BJ (cell line): ENCODE results near the gene METAP1. TPM values are rescaled to one million over a fixed set of nuclear protein-coding genes. Genes with fewer than 3 reads are reported as not detected.

Experiments used
- CTCF ChIA-PET: fragments of 350-600 bp; formaldehyde crosslinking; extraction: SDS; loops from one replicate; lab custom pipeline; 2021; ENCODE audit warnings: antibody characterized with exemption, inconsistent platforms; lab: Yijun Ruan, JAX
- POLR2A ChIA-PET: fragments of 300-600 bp; sonication (Branson Sonifier 250); formaldehyde crosslinking; extraction: SDS; loops from one replicate; lab custom pipeline; 2021; ENCODE audit warnings: antibody characterized with exemption; lab: Charles Lee
- DNase-seq: peaks from one replicate; pipeline ENCODE4 v3.0.0-alpha.2; 2011; ENCODE audit warnings: low read depth
- H3K27me3 ChIP-seq: 2 replicates; pipeline ENCODE4 v1.6.0; 2011; ENCODE audit warnings: low read length; ENCODE audit not compliant: control insufficient read depth, insufficient read depth
- H3K36me3 ChIP-seq: 2 replicates; pipeline ENCODE4 v1.5.1; 2011; ENCODE audit warnings: low read length; ENCODE audit not compliant: control insufficient read depth, insufficient read depth
- H3K4me3 ChIP-seq: 2 replicates; pipeline ENCODE4 v1.5.1; 2011; ENCODE audit warnings: low read depth, mild to moderate bottlenecking, control low read depth, low read length
- polyA plus RNA-seq: library from polyadenylated mRNA; depleted of rRNA; stranded (reverse); fragments of >200 nt; gene quantifications from 2 replicates; pipeline ENCODE4 v1.2.3, GENCODE V29; 2011
- TF ChIP-seq, protein P1 (sequence below): IDR thresholded peaks from 2 replicates; pipeline ENCODE4 v1.5.1; 2011; ENCODE audit warnings: low read depth, mild to moderate bottlenecking, control low read depth, inconsistent platforms, low read length, moderate library complexity; ENCODE audit not compliant: insufficient read depth

The METAP1 gene
- polyA plus RNA-seq, 1 experiment = 50.2 TPM

DNA sequence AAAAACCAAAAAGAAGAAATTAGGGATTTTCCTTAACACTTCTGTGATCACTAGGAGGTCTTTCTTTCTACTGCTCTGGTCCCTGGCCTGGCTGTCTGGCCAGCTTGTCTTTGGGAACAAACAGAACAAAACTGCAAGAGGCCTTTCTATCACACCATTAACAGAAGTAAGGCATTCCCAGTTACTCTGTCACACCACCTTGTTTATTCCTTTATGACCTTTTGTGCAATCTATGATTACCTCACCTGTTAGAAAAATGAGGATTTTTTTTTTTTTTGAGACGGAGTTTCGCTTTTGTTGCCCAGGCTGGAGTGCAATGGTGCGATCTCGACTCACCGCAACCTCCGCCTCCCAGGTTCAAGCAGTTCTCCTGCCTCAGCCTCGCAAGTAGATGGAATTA is 3.0 kb downstream of the METAP1 start:
- Histone ChIP-seq H3K27me3 (no peaks in the 10 kb centered on the region), H3K36me3 (no peaks in the 10 kb centered on the region), H3K4me3 (no peak overlapping the region)
- CTCF ChIA-PET = interaction anchor here (0.6 kb wide), 1 partner anchor 129 kb away, joined by 3 read pairs; no protein-coding TSS in a partner anchor
- POLR2A ChIA-PET = interaction anchor here (0.6 to 0.7 kb wide), 2 partner anchors 32 to 113 kb away, joined by 5 to 10 read pairs; no protein-coding TSS in a partner anchor
- DNase-seq = no peak
- TF ChIP-seq, protein P1, sequence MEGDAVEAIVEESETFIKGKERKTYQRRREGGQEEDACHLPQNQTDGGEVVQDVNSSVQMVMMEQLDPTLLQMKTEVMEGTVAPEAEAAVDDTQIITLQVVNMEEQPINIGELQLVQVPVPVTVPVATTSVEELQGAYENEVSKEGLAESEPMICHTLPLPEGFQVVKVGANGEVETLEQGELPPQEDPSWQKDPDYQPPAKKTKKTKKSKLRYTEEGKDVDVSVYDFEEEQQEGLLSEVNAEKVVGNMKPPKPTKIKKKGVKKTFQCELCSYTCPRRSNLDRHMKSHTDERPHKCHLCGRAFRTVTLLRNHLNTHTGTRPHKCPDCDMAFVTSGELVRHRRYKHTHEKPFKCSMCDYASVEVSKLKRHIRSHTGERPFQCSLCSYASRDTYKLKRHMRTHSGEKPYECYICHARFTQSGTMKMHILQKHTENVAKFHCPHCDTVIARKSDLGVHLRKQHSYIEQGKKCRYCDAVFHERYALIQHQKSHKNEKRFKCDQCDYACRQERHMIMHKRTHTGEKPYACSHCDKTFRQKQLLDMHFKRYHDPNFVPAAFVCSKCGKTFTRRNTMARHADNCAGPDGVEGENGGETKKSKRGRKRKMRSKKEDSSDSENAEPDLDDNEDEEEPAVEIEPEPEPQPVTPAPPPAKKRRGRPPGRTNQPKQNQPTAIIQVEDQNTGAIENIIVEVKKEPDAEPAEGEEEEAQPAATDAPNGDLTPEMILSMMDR = no peak

GRCh38 chr4:99002279-99002678 is 6.8 kb downstream of the METAP1 start:
- Histone ChIP-seq H3K4me3 (no peak overlapping the region), H3K36me3 (no peaks in the 10 kb centered on the region), H3K27me3 (no peaks in the 10 kb centered on the region)
- no peak for DNase-seq
- POLR2A ChIA-PET = no interaction called here
- CTCF ChIA-PET = interaction anchor here (0.8 to 1.1 kb wide), 2 partner anchors 13 to 55 kb away, joined by 3 read pairs; no protein-coding TSS in a partner anchor
- TF ChIP-seq, protein P1 = no peak

GRCh38 chr4:99008051-99008450 is 12.5 kb downstream of the METAP1 start:
- Histone ChIP-seq H3K27me3 (no peaks in the 10 kb centered on the region), H3K36me3 (no peaks in the 10 kb centered on the region), H3K4me3 (no peak overlapping the region)
- CTCF ChIA-PET = no interaction called here
- no peak for DNase-seq
- TF ChIP-seq, protein P1 = no peak
- POLR2A ChIA-PET = no interaction called here

DNA sequence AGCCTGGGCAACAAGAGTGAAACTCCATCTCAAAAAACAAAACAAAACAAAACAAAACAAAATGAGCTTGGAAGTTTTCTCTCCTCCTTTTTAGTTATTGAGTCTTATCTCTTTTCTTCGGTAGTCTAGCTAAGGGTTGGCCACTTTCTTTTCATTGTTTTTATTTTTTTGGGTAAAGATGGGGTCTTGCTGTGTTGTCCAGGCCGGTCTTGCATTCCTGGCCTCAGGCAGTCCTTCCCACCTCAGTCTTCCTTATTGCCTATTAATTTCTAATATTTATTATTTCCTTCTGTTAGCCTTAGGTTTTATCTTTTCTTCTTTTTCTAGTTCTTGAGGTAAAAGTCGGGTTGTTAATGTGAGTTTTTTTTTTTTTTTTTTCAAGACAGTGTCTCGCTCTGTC is 16.4 kb downstream of the METAP1 start:
- Histone ChIP-seq H3K4me3 (no peak overlapping the region), H3K36me3 (no peaks in the 10 kb centered on the region), H3K27me3 (no peaks in the 10 kb centered on the region)
- POLR2A ChIA-PET = no interaction called here
- DNase-seq = no peak
- CTCF ChIA-PET = interaction anchor here (1.7 kb wide), 1 partner anchor 17 kb away, joined by 4 read pairs; the partner anchor contains the start of gene METAP1
- TF ChIP-seq, protein P1 = no peak

DNA sequence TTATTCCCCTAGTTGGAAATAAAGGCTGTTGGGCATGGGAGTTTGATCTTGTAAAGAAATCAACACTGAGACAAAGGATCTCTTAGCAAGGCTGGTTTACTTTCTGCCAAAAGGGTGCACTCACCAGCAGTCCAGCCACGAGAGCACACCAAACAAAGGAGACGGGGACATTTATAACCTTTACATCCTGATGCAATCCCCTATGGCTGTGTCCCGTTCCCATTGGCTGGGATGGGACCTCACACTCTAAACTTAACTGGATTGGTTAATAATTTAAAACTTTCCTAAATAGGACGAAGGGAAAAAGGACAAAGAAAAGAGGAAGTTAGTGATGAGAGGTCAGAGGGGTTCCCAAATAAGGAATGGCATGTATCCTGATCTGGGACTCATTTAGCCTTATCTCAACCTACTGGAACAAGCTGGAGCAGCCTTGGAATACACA is 17.9 kb downstream of the METAP1 start:
- TF ChIP-seq, protein P1 = no peak
- POLR2A ChIA-PET = no interaction called here
- Histone ChIP-seq H3K27me3 (no peaks in the 10 kb centered on the region), H3K36me3 (no peaks in the 10 kb centered on the region), H3K4me3 (no peak overlapping the region)
- no peak for DNase-seq
- CTCF ChIA-PET = interaction anchor here (1.2 kb wide), 1 partner anchor 100 kb away, joined by 3 read pairs; no protein-coding TSS in a partner anchor
